OCI-LY1 (cell line): ENCODE results near the gene CPXM2.

Experiments
- EZH2 ChIP-seq: fragments of 200-600 bp; sonication (generic), shearing (Covaris generic); IDR thresholded peaks from 2 replicates; pipeline ENCODE4 v1.8.0; 2017; ENCODE audit warnings: borderline replicate concordance, mixed run types, mild to moderate bottlenecking, antibody characterized with exemption, low read length, moderate library complexity, mixed read lengths
- TF ChIP-seq, protein P1 (sequence below): fragments of 200-600 bp; sonication (generic), shearing (Covaris generic); IDR thresholded peaks from 2 replicates; pipeline ENCODE4 v1.5.1; 2017; ENCODE audit warnings: mild to moderate bottlenecking, antibody characterized with exemption, low read length, moderate library complexity, mixed read lengths

DNA sequence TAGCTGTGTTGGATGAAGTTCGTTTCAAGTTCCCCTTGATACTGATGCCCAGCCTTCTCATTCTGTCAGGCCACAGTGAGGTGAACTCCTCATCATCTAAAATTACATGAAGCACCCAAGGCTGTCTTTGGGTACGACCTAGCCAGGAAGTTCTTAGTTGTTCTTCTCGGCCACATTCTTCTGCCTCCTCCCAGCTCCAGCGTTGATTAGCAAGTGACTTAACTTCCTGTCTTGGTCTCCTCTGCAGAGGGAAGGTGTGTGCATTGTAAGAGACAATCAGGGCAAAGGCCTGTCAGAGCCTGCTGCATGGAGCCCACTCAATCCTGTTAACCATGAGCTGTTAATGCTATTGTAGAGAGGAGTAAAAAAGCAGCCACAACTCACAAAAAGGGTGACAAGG lies 43.2 kb upstream of the CPXM2 start:
- TF ChIP-seq, protein P1, sequence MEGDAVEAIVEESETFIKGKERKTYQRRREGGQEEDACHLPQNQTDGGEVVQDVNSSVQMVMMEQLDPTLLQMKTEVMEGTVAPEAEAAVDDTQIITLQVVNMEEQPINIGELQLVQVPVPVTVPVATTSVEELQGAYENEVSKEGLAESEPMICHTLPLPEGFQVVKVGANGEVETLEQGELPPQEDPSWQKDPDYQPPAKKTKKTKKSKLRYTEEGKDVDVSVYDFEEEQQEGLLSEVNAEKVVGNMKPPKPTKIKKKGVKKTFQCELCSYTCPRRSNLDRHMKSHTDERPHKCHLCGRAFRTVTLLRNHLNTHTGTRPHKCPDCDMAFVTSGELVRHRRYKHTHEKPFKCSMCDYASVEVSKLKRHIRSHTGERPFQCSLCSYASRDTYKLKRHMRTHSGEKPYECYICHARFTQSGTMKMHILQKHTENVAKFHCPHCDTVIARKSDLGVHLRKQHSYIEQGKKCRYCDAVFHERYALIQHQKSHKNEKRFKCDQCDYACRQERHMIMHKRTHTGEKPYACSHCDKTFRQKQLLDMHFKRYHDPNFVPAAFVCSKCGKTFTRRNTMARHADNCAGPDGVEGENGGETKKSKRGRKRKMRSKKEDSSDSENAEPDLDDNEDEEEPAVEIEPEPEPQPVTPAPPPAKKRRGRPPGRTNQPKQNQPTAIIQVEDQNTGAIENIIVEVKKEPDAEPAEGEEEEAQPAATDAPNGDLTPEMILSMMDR: no peak
- TF ChIP-seq EZH2: no peak
